Umbilical cord (tissue), 2 donors: ENCODE results near the gene FAAP20. TPM values are rescaled to one million over a fixed set of nuclear protein-coding genes. Genes with fewer than 3 reads are reported as not detected.
A peak's percentile ranks its signal among the peaks of the same experiment; 100 is the strongest.

Experiments
- DNase-seq: peaks from one replicate; pipeline ENCODE4 v3.0.0-alpha.2; 2015; ENCODE audit warnings: low spot score
- total RNA-seq: library from RNA; depleted of rRNA; stranded (reverse); fragments of >200 nt; gene quantifications from one replicate; pipeline ENCODE4 v1.2.3, GENCODE V29; 2014; ENCODE audit warnings: low replicate concordance; ENCODE audit not compliant: insufficient read depth

FAAP20 gene
- total RNA-seq: 43.3 TPM

DNA sequence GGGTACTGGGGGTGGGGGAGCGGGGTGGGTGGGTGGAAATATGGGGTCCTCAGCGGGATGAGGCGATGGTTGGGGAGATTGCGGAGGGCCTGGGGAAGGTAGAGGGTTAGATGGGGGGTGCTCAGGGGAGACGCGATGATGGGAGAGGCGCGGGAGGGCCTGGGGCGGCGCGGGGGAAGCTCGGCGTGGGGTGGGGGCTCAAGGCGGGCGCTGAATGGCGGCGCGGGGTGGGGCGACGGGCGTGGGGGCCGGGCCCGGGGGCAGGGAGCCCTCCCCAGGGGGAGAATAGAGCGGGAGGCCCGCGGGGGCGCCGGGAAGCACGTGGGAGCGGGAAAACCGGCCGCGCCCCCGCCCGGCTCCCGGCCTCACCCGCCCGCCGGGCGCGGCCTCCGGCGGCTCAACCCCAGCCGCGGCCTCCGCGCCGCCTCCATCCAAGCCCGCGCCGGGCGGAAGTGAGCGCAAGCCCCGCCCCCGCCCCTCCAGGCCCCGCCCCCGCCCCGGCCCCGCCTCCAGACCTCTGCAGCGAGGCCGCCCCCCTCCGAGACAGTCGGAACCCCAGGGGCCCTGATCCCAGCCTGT lies at the start of gene FAAP20:
TSS of gene FAAP20 (minus strand) at position 454 of the 579 bp plus-strand sequence. CDS start at position 431, 23 bp downstream.
- no peak for DNase-seq

DNA sequence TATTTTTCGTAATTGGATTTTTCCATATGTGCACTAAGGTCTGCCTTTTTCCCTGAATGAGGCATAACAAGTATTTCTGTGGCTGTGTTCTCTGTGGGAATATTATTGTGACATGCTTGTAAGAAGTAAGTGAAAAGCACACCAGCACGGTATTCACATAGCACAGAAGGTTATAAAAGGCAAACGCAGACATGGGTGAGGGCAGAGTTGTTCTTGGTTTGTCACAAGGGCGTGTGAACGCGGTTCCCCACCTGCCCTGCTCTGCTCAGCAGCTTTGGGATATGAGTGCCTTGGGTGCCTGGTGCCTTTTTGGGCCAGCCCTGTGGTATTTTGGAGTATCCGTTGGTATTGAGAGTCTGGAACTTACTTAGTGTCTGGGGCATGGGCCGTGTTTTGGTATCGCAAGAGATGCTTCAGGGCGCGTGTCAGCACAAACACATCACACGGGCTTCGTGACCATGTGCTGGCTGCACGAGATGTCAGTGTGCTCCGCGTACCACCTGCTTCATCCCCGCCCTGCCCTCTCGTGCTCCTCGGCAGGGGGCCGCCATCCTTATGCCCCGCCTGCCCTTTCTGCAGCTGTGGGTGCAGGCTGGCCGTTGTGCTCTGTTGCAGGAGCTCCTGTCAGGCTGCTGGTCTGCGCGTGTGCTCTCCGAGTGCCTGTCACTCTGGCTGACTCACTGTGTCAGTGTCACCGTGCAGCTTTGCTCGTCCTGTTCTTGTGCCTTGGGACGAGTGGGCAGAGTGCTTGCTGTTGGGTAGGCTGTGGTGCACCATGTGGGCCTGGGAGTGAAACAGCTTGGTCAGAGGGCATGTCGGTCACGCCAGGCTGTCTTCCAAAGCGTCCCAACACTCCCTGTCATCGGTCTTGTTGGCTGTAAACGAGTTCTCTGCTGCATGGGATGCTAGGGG lies 48.5 kb upstream of the FAAP20 start:
- no peak for DNase-seq

DNA sequence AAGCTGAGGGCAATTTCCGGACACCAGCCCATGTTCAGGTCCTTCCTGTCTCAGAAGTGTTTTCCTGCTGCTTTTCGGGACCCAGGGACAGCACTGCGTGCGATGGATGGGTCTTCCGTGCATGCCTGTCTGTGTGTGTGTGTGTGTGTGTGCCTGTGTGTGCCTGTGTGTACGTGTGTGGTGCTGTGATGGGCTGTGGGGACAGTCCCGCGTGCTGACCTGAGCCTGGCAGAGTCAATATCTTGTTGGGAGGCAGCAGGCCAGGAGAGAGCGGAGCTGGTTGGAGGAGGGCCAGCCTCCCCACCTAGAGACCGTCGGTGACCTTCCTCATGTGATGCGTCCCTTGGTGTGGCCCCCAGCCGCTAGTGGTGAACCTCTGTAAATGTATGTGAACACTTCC lies 47.2 kb upstream of the FAAP20 start:
- DNase-seq: no peak

GRCh38 chr1:2240270-2241156 lies 45.9 kb upstream of the FAAP20 start:
- peak; percentile 56 for DNase-seq

DNA sequence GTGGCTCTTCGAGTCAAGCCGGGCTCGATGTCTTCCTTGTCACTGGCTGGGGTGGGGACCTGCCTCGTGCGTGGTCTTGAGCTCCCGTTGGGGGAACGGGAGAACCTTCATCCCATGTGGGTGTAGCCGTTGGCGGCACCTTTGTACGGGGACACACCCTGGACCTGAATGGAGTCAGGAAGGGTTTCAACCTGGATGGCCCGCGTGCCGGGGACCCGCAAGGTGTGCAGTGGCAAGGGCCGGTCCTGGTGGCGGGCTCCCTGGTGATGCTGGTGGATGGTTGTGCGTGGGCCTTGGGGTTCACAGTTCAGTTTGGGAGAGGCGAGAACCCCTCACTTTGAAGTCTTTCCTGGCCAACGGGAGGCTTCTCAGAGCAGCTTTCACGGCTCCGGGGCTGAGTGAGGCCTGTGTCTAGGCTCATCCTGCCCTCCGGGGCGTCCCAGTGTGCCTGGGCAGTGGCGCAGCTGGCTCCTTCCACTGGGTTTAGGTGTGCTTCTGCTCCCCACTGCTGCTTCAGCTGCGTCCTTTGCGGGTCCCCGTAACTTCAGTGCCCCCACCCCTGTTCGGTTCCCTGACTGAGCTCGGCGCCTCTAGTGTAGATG lies 44.9 kb upstream of the FAAP20 start:
- DNase-seq: no peak

DNA sequence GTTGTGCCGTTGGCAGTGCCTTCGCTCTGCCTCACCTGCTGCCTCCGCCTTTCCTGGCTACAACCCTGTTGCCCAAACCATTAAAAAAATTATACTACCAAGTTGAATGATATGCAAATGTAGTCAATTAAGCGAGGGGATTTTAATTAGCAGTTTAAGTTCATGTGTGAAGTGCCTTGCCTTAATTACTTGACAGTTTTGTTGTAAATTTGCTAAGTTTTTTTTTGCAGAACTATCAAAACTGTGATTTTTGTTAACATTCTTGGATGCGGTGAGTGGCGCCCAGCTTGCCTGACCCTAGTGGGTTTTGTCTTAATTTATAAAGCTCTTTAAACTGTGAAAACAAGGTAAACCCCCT lies 44.4 kb upstream of the FAAP20 start:
- DNase-seq: no peak

DNA sequence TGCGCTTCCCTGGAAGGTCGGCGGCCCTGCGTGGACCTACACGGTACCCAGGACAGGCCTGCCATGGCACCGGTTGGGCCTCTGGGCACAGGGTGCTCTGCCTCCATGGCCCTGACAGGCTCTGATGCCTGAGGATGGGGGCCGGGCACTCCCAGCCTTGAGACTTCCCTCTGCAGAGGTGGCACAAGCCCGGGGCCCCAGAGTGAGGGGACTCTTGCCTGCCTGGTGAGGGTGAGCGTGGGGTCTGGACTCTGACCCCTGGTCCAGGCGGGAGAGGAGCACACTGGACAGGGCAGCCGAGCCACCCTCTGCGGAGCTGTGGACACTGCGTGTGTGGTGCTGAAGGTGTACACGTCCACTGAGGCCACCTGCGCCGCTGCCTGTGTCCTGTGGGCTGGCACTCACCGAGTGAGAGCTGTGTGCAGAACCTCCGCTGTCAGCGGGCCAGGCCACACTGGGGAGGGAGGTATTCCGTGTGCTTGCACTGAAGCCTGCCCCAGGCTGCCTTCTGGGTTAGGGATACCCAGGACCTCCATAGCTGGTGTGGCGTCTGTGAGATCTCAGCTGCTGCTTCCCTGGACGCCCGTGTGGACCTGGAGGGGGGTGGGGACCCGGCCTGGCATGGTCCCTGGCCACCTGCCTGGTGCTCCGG lies 43.9 kb upstream of the FAAP20 start:
- no peak for DNase-seq

DNA sequence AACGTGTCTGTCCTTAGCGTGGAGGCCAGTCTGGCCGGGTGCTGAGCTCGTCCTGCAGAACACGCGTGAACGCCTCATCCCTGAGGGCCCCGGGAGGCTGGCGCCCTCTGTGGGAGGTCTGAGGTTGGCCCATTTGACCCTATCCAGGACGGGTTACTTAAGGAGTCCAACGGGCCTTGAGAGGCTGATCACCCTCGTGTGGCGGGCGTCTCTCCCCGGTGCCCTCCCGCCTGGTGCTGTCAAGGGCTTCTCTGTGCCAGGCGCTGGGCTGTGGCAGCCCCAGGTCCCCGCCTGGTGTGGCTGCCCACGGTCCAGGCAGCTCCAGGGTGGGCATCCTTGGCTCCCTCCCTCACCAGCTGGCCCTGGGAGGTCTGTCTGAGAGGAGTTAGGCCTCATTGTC lies 43.2 kb upstream of the FAAP20 start:
- DNase-seq: no peak

DNA sequence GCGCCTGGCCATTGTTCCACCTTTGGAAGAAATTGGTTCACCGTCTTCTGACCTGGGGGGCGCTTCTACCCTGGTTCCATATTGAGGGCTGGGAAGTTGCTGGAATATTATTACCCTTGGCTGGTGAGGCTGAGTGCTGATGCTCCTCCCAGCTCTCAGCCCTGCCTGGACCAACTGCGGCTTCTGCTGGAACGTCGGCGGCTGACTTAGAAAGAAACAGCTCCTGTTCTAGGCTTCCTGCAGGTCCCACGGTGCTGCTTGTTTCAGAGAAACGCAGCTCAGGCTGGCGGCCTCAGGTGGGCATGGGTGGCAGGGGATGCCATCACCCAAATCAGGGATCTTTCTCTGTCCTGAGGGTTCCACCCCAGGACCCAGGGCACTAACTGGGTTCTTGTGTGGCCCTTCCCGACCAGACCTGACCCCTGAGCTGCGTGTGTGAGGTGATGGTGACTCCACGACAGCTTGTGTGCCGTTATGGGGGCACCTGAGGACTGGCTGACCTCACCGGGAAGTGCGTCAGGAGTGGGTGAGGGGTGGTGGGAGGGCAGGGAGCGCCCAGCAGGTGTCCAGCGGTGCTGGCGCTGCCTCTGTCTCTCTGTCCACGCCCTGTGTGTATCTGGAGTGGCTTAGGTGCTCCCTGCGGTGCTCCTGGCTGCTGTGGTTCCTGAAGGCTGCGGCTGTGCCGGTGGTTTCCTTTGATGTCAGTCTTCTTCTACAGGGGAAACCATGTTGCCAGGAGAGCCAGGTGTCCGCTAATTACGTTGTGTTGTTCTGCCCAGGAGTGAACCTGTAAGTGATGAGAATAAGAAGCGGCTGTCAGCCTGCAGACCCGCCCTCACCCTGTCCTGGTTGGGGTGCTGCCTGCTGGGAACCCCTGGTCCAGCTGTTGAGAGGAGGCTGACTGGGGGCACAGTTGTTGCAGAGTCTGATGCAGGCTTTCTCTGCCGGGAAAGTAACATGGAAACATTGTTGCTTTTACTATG lies 42.4 kb upstream of the FAAP20 start:
- DNase-seq: no peak

- no peak for DNase-seq
Measured at GRCh38 chr1:2235300-2235998, 40.9 kb upstream of the FAAP20 start.

DNA sequence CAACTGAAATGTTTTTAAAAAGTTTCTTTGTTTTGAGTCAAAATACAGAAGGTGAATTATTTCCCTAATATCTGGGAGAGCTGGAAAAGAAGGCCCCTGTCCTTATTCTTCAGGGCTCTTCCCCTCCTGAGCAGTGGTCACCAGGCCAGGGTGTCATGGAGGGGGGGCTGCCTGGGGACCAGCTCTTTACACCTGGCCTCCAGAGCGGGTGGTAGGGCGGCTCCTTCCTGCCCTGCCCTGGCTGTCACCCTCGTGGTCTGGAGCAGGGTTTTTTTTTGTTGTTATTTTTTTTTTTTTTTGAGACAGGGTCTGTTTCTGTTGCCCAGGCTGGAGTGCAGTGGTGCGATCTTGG lies 40.2 kb upstream of the FAAP20 start:
- DNase-seq: no peak

DNA sequence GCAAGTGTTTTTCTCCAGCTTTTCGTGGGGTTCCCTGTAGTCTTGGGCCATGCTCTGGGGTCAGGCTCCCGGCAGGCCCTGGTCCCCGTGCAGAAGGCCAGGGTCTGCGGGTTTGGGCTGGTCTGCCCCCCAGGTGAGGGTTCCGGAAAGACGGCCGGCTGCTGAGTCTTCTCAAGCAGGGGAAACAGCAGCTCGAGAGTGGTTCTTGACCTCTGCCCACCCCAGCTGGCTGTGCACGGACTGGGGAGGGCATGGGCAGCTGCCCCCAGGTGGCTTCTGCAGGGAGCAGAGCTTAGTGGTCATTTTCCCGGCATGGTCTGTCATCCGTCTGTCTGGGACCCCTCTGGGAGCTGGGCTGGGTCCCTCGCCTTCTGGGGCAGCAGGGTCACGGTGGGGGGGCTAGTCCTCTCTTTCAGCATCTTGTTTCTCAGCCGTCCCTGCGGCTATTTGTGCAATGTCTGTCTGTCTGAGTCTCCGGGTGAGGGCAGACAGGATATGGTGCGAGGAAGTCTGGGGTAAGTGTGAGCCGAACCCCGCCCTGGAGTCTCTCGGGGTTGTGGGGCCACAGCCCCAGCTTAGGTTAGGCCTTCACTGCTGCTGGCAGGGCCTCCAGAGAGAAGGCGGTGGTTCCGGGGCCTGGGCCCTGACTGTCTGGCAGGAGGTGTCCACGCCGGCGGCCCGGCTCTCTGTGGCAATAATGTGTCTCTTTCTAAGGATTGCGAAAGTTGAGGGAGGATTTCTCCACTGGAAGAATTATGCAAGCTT lies 39.6 kb upstream of the FAAP20 start:
- peak; percentile 94 for DNase-seq

- DNase-seq: peak; percentile 36
Measured at GRCh38 chr1:2233468-2233867, 38.9 kb upstream of the FAAP20 start.

- DNase-seq: no peak
Measured at GRCh38 chr1:2232916-2233438, 38.4 kb upstream of the FAAP20 start.

DNA sequence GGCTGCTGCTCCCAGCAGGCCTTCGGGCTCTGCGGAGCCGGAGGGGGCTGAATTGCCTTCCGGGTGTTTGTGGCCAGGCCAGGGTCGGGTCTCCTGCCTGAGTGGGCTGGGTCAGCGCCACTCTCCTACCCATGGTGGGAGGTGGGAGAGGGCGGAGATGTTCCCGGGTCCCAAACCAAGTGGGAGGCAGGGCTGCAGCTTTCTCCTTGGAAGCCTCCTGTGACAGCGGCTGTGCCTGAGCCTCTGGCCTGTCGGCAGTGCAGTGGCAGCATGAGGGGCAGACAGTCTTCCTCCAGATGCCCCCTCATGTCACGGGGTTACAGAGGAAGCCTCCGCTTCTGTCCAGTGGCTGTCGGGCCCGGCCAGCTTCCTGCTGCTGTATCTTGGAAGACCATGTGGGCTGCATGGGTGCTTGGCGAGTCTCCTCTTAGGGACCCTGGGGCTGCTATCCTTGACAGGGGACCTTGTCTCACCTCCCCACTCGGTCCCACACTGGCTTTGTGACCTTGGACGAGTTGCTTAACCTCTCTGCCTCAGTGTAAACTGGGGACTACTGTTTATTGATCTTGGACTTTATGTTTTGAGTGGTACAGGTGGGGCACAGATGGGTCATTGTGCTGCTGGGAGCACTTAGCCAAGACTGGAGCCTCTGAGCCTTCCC lies 37.8 kb upstream of the FAAP20 start:
- DNase-seq: no peak

GRCh38 chr1:2231532-2232254 lies 37.1 kb upstream of the FAAP20 start:
- DNase-seq: peak; percentile 78
